NCI-H128 (cell line): Measurements from ENCODE around the gene IGSF8.

Source experiments
- DNase-seq: peaks from one replicate; lab custom pipeline; 2025; ENCODE audit not compliant: unreplicated experiment; lab: John Stamatoyannopoulos, UW

The IGSF8 gene, protein sequence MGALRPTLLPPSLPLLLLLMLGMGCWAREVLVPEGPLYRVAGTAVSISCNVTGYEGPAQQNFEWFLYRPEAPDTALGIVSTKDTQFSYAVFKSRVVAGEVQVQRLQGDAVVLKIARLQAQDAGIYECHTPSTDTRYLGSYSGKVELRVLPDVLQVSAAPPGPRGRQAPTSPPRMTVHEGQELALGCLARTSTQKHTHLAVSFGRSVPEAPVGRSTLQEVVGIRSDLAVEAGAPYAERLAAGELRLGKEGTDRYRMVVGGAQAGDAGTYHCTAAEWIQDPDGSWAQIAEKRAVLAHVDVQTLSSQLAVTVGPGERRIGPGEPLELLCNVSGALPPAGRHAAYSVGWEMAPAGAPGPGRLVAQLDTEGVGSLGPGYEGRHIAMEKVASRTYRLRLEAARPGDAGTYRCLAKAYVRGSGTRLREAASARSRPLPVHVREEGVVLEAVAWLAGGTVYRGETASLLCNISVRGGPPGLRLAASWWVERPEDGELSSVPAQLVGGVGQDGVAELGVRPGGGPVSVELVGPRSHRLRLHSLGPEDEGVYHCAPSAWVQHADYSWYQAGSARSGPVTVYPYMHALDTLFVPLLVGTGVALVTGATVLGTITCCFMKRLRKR

DNA sequence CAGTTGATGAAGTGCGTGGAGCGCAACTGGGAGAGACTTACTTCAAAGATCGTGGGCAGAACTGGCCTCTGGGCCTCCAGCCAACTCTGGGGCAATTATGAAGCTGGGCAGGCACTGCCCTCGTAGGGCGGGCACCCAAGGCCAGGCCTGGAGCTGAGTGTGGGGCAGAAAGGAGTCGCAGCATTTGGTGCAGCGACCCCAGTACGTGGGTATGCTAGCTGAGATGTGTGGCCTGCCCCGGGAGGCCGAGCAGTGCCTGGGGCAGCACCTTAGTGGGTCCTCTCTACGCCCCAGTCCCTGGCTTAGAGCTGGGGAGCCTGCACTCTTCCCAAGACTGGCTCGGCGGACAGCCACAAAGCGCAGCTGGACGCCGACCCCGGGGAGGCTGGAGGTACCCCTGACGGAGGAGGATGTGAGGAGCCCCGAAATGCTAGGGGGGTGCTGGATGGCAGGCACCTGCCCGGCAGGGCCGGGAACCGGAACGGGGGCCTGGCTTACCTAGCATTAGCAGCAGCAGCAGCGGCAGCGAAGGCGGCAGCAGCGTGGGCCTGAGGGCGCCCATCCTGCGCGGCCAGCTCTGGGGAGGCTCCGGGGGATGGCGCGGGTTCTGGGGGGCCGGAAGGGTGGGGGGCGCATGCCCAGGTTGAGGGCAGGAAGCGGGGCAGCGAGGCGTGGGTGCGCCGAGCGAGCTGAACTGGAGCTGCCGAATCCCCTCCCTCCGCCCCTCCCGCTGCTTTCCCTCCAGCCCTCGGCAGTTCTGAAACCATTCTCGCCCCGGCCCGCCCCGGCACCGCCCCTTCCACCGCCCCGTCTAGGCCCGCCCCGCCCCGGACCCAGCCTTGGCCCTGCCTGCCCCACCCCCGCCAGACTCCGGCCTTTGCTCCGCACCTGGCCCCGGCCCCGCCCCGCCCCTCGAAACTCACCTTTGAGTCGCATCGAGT lies at the start of gene IGSF8:
TSS of gene IGSF8 (minus strand) at position 709 of the 941 bp plus-strand sequence. CDS start at position 562, 147 bp downstream.
- DNase-seq: peak; percentile 39

DNA sequence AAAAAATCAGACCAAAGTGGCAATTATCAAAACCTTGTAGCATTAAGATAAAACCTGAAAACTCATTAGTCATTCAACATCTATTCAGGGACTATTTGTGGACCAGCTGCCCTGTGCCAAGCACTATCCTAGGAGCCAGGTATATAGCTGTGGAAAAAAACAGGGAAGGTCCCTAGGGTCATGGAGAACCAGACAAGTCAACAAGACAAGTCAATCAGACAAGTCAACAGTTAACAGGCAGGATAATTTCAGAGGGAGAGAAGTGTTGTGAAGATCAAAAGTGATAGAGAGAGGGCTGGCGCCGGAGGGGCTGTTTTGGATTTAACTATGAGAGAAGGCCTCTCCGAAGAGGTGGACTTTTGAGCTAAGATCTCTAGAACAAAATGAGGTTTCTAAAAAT lies 49.7 kb upstream of the IGSF8 start:
- DNase-seq: no peak

DNA sequence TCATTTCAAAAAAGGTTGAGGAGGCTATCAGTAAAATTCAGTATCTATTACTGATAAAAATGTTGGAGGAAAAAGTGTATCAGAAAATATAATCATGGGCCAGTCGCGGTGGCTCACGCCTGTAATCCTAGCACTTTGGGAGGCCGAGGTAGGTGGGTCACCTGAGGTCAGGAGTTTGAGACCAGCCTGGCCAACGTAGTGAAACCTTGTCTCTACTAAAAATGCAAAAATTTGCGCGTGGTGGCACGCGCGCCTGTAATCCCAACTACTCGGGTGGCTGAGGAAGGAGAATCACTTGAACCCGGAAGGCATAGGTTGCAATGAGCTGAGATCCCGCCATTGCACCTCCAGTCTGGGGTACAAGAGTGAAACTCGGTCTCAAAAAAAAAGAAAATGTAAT lies 47.7 kb upstream of the IGSF8 start:
- no peak for DNase-seq

DNA sequence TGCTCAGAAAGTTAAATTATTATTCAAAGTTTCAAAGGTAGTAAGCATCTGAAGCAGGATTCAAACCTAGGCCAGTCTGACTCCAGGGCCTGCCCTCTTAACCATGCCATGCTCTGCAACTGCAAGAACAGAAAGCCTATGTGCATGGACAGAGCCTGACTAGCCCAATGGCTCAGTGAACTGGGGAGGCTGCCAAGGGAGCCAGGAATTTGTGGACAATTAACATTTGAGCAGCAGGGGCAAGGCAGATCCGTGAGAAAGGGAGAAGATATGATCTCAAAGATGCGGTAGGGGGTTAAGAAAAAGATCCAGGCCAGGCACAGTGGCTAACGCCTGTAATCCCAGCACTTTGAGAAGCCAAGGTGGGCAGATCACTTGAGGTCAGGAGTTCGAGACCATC lies 46.5 kb upstream of the IGSF8 start:
- DNase-seq: no peak

DNA sequence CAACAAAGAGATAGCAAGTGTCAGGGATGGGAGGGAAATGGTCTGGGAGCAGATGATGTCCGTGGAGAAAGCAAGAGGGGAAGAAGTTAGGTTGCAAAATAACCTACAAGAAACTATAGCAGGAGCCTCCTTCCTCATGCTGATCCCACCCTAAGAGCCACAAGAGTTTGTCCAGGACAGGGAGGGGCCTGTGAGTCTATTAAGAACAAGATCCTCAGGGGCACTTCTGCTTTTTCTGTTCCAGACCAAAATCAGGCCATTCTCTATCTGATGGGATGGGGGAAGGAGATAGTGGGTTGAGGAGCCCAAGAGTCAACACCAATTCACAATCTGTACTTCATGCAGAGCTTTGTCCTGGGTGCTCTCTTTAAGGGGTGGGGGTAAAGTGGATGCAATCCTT lies 45.3 kb upstream of the IGSF8 start:
- no peak for DNase-seq

DNA sequence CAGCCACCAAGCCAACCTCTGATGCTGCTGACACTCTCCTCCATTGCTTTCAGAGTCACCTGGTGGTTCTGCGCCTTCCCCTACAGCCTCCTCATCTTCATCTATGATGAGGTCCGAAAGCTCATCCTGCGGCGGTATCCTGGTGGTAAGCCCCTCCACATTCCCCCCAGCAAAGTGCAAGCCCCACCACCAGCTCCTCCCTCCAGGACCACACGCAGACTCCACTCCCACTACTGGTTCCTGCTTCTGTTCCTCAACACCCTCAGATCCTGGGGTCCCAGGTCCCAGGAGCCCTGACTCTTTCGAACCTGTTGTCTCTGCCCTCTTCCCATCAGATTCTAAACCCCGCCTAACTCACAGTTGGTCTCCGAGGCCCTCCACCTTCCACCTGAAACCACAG lies 41.4 kb upstream of the IGSF8 start:
- no peak for DNase-seq

DNA sequence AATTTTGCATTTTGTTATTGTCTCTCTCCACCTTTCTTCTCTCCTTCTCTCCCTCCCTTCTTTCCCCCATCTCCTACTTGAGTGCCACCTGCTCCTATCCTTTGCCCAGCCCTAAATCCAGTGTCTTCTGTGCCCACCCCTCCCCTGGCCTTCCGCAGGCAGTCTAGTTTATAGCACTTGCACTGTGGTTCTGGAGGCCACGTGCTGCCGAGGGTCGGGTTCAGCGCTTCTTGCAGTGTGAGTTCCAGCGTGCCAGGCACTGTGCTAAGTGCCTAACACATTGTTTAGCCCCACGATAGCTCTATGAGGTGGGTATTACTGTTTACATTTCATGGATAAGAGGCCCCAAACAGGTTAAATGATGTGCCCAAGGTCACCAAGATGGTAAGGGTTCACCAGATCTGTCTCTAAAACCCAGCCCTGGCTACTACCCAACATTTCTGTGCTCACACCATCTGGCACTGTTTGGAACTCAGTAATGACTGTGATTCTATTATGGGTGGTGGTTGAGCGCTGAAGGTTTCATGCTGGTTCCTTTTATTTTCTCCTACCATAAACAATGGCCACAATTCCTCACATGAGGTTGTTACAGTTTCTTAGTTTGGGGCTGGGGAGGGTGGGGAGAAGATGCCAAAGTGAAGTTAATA lies 38.9 kb upstream of the IGSF8 start:
- no peak for DNase-seq

DNA sequence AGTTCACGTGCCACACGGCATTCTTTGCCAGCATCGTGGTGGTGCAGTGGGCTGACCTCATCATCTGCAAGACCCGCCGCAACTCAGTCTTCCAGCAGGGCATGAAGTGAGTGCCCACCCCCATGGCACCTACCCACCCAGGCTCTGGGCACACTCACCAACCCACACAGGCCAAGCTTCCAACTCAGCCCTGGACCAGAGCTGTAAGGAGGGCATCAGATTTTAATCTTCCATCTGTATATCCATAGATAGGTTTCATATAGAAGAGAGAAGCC lies 38.4 kb upstream of the IGSF8 start:
- no peak for DNase-seq

DNA sequence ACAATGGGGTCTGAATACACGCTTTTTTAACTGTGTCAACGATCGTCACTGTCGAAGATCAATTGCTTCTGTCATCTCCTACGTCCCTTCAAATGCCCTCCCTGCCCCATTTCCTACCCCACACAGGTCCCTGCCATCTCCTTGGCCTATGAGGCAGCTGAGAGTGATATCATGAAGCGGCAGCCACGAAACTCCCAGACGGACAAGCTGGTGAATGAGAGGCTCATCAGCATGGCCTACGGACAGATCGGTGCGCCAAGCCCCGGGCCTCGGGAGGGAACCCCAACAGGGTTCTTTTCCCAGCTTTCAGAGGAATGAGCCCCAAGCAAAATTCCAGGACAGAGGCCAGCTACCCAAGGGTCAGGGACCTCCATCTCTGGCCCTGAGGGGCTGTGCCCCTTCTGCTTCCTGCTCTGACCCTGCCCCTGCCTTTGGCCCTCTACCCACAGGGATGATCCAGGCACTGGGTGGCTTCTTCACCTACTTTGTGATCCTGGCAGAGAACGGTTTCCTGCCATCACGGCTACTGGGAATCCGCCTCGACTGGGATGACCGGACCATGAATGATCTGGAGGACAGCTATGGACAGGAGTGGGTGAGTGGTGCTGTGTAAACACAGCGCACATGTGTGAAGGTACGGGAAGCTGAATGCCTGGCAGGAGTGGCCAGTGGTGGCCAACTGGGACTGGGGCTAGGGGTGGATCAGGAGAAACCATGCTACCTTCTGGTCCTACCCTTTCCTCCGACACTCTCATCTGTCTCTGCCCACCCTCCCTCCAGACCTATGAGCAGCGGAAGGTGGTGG lies 37.9 kb upstream of the IGSF8 start:
- DNase-seq: no peak

DNA sequence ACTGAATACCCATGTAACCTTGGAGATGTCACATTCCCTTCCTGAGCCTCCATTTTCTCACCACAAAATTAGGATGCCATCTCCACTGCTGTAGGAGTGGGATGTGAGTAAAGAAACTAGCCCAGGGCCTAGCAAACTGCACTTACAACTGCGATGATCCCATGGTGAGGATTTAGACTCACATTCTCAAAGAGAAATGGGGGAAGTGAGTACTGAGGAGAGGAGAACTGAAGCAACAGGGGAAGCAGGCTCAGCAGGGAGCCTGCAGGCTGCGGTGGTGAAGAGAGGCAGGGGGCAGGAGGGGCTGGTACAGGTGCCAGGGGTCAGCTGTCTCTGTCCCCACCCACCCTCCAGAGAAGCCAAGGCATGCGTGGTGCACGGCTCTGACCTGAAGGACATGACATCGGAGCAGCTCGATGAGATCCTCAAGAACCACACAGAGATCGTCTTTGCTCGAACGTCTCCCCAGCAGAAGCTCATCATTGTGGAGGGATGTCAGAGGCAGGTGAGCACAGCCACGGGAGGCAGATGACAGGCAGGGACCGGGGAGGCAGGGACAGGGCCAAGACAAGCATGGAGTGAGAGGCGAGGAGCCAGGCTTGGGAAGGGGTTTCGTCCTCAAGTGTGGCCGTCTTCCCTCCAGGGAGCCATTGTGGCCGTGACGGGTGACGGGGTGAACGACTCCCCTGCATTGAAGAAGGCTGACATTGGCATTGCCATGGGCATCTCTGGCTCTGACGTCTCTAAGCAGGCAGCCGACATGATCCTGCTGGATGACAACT lies 36.6 kb upstream of the IGSF8 start:
- no peak for DNase-seq

DNA sequence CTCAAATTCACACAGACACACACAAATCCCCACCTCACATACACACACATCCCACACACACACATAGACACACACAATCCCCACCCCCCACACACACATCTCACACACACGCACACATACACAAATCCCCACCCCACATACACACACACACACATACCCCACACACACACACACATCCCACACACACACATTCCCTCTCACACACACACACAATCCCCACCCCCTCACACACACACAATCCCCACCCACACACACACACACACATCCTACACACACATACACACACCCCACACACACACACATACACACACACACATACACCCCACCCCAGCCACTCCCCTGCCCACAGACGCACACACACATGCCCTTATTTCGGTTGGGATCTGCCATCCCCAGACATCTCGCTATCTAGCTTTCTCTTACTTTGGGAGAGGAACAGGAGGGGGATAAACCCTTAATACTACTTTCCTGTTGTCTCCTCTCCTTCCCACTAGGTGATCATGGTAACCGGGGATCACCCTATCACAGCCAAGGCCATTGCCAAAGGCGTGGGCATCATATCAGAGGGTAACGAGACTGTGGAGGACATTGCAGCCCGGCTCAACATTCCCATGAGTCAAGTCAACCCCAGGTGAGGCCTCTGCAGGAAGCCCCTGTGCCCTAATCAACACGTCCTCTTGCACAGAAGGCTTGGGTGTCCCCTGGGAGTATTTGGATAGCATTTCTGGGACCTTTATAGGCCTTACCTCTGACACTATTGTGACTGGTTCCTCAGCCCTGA lies 35.8 kb upstream of the IGSF8 start:
- DNase-seq: no peak

DNA sequence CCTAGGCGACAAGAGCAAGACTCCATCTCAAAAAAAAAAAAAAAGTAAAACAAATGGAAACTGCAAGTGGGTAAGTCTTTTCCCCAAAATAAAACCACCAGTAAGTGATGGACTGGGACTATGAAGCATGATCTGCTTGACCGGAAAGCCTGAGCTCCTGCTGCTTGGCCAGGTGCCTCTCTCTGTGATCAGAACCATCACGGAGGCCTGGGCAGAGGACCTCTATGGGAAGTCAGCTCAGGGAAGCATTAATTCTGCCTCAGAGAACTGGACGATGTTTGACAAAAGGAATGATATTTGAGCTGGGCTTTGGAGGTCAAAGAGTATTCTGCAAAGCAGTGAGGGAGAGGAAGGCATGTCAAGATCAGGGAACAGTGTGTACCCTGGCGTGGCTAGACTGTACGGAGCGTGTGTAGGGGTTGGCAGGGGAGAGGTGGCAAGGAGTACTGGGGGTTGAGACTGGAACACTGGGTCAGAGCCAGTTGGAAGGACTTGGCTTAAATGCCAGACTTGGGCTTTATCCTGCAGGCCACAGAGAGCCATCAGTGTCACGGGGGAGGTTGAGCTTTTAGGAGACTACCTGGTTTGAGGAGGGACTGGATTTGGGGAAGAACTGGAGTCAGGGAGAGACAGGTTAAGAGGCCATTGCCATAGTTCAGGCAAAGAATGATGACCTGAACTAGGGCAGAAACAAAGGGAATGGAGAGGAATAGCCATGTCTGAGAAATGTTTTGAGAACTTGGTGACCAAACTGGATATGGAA lies 33.6 kb upstream of the IGSF8 start:
- no peak for DNase-seq

DNA sequence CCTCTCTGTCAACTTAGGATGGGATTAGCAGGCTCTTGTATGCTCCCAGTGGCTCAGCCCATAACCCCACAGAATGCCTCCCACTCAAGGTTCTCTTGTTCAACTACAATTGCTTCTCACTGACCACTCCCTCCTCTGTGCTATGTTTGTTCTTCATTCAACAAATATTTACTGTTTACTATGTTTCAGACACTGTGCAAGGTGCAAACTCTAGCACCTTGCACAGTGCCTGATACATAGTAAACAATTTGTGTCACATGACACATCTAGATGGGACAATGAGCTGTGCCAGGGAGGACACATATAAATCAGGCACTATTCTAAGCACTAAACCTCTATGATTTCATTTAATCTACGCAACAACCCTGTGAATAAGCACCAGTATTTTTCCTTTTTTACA lies 32.5 kb upstream of the IGSF8 start:
- DNase-seq: no peak

DNA sequence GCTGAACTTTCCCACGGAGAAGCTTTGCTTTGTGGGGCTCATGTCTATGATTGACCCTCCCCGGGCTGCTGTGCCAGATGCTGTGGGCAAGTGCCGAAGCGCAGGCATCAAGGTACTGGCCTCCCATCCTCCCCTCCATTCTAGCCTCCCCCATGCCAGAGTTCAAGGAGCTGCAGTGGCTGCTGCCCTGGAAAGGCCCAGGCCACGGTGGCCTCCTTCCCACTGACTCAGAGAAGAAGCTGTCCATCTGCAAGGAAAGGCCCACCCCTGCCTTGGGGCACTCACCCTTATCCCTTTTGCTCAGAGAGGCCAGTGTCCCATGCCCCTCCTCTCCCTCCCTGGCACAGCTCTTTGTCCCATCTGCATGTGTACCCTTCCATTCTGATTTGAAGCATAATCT lies 32.1 kb upstream of the IGSF8 start:
- DNase-seq: no peak

DNA sequence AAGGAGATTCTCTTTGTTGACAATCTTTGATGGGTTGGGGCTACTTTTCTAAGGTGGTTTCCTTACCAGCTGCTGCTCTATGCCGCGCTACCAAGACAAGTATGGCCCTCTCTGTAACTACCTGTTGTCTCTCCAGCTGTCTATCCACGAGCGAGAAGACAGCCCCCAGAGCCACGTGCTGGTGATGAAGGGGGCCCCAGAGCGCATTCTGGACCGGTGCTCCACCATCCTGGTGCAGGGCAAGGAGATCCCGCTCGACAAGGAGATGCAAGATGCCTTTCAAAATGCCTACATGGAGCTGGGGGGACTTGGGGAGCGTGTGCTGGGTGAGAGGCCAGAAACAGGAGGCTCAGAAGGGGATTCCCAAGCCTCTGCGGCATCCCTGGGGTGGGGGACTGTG lies 31.5 kb upstream of the IGSF8 start:
- no peak for DNase-seq

DNA sequence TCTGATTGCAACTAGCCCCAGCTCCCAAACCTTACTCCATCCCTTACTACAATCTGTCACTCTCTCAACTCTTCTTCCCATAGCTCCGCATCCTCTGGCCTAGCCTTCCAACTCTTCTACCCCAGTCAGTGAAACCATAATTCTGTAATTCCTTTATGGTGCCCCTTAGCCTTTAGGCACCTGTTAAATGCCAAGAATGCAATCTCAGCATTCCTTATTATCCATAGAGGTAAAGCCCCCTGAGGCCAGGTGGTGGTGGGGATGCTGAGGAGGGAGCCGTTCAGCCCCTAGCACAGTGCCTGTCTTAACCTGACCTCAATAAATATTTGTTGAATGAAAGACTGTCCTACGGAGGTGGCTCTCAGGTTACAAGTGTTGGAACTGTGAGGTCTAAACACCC lies 31.1 kb upstream of the IGSF8 start:
- DNase-seq: no peak

DNA sequence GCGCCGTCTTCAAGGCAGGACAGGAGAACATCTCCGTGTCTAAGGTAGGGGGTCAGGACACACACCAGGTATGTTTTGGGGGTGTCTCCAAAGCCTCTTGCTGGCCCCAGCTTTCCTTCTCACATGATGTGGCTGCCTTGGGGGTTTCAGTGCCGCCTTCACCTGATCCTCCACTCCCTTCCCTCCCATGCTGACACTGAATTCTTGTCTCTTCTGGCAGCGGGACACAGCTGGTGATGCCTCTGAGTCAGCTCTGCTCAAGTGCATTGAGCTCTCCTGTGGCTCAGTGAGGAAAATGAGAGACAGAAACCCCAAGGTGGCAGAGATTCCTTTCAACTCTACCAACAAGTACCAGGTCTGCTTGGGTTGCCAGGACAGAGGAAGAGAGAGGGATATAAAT lies 30.6 kb upstream of the IGSF8 start:
- DNase-seq: no peak

DNA sequence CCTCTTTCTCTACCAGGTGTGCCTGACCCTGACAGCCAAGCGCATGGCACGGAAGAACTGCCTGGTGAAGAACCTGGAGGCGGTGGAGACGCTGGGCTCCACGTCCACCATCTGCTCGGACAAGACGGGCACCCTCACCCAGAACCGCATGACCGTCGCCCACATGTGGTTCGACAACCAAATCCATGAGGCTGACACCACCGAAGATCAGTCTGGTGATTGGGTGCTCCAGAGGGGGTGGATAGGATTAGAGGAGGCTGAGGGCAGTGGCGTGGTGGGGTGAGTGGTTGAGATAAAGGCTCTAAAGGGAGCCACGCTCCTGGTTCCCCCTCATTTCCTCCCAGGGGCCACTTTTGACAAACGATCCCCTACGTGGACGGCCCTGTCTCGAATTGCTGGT lies 30.2 kb upstream of the IGSF8 start:
- DNase-seq: no peak
